Measurements from ENCODE around the gene DPT.

Gene DPT

GRCh38 chr1:168697356-168698126 is 31.5 kb downstream of the DPT start:
- DNase-seq, result no peak

- DNase-seq, result no peak
These were observed 32.8 kb downstream of the DPT start for GRCh38 chr1:168696125-168696760.

DNA sequence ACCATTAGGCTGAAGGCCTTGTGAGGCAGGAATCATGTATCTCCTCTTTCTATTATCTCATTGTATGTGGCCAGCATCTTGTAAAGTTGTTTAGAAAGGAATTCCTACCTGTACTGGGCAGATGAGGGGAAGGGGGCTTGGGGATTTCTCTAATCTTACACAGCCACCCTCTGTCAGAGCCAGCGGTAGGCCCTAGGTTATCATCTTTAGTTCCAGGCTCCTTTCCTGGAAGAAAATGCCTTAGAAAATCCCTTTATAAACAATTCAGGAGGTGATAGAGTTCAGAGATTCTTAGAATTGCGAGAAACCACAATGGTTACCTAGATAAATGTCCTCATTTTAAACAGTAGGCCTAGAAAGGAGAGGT is 35.2 kb downstream of the DPT start:
- no peak for DNase-seq

- no peak for DNase-seq
These were observed 35.7 kb downstream of the DPT start for GRCh38 chr1:168693197-168693871.

DNA sequence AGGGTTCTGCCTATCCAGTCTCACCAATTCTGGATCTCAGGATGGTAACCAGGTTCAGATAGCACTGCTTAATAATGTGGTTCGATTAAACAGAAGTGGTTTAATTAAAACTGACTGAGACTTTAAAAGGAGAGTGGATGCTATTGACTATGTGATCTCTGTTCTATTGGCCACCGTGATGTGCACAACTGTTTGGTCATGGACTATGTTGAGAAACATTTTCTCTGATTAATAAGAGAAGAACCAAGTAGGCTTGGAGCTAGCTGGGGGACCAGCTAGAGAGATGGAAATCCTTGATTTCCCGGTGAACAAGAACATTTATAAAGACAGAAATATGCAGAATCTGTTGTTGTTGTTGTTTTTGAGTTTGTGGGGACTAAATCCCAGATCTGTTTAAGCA is 36.5 kb downstream of the DPT start:
- no peak for DNase-seq

DNA sequence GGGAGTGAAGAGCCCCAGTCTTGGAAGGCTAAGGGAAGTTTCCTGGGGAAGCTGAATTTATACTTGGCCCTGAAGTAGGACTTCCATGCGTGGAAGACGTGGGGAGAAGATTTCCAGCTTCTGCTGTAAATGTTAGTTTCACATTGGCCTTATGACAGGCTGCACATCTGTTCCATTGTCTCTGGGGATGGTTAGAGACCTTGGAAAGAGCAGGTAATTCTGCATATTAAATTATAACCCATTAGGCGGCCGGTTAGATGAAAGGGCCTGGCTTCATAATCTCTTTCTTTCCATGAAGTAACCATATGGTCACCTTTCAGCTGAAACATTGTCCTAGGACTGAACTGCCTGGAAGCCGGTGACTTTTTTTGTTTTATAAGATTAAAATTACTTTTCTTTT is 37.5 kb downstream of the DPT start:
- no peak for DNase-seq

DNA sequence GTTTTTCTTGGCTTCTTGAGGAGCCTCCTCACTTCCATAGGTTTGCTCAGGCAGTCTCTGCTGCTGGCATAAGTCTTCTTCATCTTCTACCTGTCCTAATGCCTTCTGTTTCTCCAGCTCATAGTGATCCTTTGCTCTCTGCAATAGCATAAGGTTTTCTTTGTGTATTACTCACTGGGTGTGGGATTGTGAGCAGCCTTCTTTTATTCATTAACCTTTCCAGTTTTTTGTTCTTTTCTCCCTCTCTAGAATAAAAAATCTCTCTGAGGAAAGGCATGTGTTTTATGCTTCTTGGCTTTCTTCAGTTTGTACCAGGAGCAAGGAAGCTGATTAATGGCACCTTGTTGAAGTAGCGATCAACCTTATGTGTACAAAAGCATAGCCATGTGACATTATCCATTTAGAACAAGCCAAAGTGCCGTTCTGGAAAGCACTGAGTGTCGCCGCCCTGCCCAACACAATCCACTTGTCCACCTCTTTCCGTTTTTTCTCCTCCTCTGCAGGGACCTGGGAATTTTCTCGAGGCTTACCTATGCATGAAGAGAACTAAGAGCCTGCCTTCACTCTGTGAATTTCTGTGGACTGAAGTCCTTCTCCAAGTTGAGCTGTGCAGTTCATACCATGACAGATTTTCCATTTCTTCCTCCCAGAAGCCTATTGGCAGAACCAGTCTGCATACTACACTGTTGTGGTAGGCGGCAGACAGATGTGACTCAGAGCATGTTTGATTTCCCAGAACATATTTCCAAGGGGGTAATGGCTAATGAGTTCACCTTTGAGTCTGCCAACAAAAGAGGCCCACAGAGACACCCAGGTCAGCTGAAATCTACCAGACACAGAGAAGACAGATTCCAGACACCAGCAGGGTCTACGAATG is 39.0 kb downstream of the DPT start:
- DNase-seq, result no peak

- no peak for DNase-seq
These were observed 39.7 kb downstream of the DPT start for GRCh38 chr1:168689327-168689657.

GRCh38 chr1:168688644-168689326 is 40.2 kb downstream of the DPT start:
- no peak for DNase-seq

GRCh38 chr1:168687816-168688215 is 41.2 kb downstream of the DPT start:
- DNase-seq, result no peak

DNA sequence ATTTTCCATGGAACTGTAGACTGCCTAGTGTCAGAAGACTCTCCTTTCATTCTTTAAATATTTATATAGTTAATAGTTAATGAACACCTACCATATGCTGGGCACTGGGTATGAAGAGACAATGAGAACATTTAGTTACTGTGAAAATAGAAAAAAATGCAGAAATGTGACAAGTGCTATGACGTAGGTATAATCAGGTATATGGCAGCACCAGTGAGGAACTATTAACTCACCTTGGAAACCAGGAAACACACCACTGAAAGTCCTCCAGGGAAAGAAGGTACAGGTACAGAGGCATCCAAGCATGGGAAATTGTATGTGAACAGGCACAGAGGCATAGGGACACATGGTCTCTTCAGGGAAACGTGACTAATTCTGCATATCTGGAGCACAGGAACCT is 42.3 kb downstream of the DPT start:
- no peak for DNase-seq

- no peak for DNase-seq
These were observed 45.1 kb downstream of the DPT start for GRCh38 chr1:168683871-168684270.

DNA sequence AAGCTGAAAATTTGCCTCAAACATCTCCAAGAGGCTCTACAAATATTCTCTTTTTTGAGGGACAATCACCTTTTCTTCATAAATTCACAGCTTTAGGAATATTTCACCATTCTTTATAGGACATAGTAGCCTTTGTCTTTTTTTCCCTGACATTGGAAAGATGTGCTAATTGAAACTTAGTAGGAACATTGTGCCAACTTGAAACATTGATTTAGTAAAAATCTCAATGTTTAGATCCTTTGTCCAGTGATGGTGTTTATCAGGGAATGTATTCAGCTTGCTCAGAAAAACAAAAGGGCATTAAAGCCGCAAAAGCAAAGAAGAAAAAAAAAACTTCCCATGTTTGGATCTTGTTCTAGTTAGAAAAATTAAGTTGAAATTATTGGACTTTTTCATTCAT is 52.1 kb downstream of the DPT start:
- DNase-seq, result no peak

DNA sequence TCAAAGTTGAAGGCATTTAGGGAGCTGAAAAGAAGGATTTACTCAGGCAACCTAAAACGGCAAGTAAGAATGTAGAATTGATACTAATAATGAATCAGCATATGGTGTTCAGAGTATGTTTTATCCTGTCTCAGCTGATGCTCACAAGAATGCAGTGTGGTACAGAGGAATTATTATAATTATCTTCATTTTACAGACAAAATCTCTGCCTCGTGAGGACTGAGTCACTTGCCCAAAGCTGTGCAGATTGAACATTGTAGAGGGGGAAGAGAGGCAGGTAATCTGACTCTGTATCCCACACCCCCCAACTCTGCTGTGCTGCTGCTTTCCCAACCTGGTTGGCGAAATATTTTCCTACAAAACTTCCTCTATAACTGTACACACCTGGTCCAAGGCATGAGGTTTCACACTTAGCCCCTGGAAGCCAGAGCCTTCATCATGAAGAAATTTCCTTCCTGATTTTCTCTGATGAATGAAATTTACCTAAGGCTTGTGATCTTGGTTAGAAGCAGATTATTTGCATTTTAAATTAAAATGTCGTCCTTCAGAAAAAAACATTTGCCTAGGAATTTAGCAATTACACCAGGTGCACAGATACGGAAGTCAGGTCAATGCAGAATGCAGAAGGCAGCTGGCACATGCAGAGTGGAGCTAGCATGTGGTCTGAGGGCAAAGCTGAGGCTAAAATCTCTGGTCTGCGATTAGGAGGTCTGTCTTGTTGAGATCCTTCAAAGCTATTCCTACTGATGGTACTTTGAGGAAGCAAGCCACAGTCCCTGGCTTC is 52.8 kb downstream of the DPT start:
- DNase-seq, result no peak

DNA sequence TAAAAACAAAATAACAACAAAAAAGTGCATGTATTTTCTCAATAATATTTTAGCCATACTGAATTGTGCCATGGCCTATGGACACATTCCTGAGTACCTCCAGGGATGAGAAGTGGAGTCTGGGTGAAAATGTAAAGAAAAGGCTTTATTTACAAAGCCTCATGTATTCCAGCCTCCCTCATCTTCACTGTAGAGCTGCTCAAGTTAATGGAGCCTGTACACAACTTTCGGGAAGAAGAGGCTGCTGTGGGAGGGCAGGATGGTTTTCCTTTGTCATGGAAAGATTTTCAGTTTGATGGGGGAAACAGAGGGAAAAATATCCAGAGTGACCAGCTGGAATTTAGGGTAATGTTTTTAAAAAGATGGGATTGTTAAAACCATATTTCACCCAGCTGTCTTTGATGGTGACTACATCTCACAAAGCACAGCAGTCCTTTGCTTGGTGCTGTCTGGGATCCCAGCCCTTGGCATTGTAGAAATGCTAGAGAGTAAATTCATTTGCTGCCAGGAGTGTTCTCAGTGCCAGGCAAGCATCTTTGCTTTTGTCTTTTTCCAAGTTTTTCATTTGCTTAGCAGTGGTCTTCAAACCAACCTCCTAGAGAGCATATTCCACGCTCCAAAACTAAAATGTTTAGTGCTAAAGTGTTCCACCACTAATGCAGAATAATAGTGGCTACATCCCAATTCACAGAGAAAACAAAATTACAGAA is 54.9 kb downstream of the DPT start:
- DNase-seq, result no peak

- no peak for DNase-seq
These were observed 56.7 kb downstream of the DPT start for GRCh38 chr1:168672278-168672677.

- no peak for DNase-seq
These were observed 57.2 kb downstream of the DPT start for GRCh38 chr1:168671782-168672181.

- DNase-seq, result no peak
These were observed 63.0 kb downstream of the DPT start for GRCh38 chr1:168665975-168666374.

GRCh38 chr1:168664069-168664834 is 64.8 kb downstream of the DPT start:
- DNase-seq, result no peak

DNA sequence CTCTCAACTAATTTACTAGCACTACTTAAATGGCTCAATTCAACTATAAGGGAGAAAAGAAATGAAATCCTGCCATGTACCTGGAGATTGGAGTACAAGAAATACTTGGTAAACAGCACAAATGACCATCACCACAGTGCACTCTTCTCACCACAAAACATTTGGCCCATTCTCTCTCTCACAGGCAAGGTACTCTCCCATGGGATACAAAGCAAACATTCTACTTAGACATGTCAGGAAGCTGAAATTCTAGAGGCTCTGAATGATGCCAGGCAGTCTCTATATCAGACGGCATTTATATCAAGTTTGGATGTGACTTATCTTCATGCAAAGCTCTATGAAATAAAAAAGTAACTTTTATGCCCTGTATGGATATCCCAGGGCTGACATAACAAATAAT is 72.5 kb downstream of the DPT start:
- DNase-seq, result no peak

Measured in stimulated activated CD4-positive, alpha-beta T cell treated with anti-CD3 and anti-CD28 coated beads, Interleukin-2, amount 100 ng/mL, for 48 hours (primary cell).